Common myeloid progenitor, CD34-positive (primary cell): ENCODE data around the gene AFF3.

Experiments
- CTCF ChIA-PET: fragments of 350-600 bp; sonication (Branson Sonifier 250); formaldehyde crosslinking; loops from one replicate; lab custom pipeline; 2021; ENCODE audit warnings: antibody characterized with exemption; lab: Charles Lee
- POLR2A ChIA-PET: fragments of 350-600 bp; sonication (Branson Sonifier 250); formaldehyde crosslinking; loops from one replicate; lab custom pipeline; 2021; ENCODE audit warnings: antibody characterized with exemption; lab: Charles Lee
- DNase-seq, 3 donors: peaks; one replicate each; pipeline versions ENCODE4 v3.0.0 to v3.0.0-alpha.2; 2013
- H3K27ac ChIP-seq, 2 experiments: 1 replicate in 1 of 2; 2 replicates in 1 of 2; pipeline ENCODE4 v1.7.0; 2013; ENCODE audit warnings: inconsistent platforms in 2 of 2, low read length in 2 of 2, mild to moderate bottlenecking in 2 of 2, low read depth in 1 of 2, moderate library complexity in 1 of 2; ENCODE audit not compliant: severe bottlenecking in 2 of 2, insufficient read depth in 1 of 2, poor library complexity in 1 of 2
- H3K27me3 ChIP-seq, 5 experiments: replicated peaks in 2 of 5; 1 replicate in 3 of 5; 2 replicates in 2 of 5; pipeline versions ENCODE4 v1.6.1 to v1.7.0; 2013; ENCODE audit warnings: low read length in 4 of 5, mild to moderate bottlenecking in 2 of 5, moderate library complexity in 2 of 5, inconsistent platforms in 1 of 5; ENCODE audit not compliant: insufficient read depth in 5 of 5, control insufficient read depth in 4 of 5
- H3K36me3 ChIP-seq, 4 experiments: 1 replicate in 2 of 4; 2 replicates in 2 of 4; pipeline versions ENCODE4 v1.6.1 to v1.7.0; 2013; ENCODE audit warnings: low read length in 3 of 4, control low read depth in 1 of 4, mild to moderate bottlenecking in 1 of 4; ENCODE audit not compliant: control insufficient read depth in 4 of 4, insufficient read depth in 4 of 4
- H3K4me1 ChIP-seq, 4 experiments: 1 replicate in 3 of 4; 2 replicates in 1 of 4; pipeline versions ENCODE4 v1.6.1 to v1.7.1; 2013; ENCODE audit warnings: low read length in 3 of 4, mild to moderate bottlenecking in 3 of 4, control low read depth in 1 of 4, inconsistent platforms in 1 of 4, moderate library complexity in 1 of 4; ENCODE audit not compliant: control insufficient read depth in 4 of 4, insufficient read depth in 4 of 4; ENCODE audit errors: control extremely low read depth in 1 of 4
- H3K4me3 ChIP-seq, 7 experiments: 1 replicate in 4 of 7; 2 replicates in 3 of 7; pipeline versions ENCODE4 v1.5.1 to v1.7.0; 2013; ENCODE audit warnings: mild to moderate bottlenecking in 7 of 7, low read length in 6 of 7, moderate library complexity in 6 of 7, inconsistent platforms in 2 of 7, low read depth in 2 of 7, control low read depth in 1 of 7; ENCODE audit not compliant: insufficient read depth in 4 of 7, control insufficient read depth in 1 of 7; ENCODE audit errors: extremely low read depth in 1 of 7
- H3K9me3 ChIP-seq, 5 experiments: 1 replicate in 4 of 5; 2 replicates in 1 of 5; pipeline versions ENCODE4 v1.6.1 to v1.7.1; 2013; ENCODE audit warnings: low read length in 4 of 5, mild to moderate bottlenecking in 2 of 5, inconsistent platforms in 1 of 5, low read depth in 1 of 5, moderate library complexity in 1 of 5; ENCODE audit not compliant: control insufficient read depth in 4 of 5, insufficient read depth in 2 of 5; ENCODE audit errors: control extremely low read depth in 1 of 5
- WGBS: methylation state at CpG from one replicate; pipeline ENCODE4 v1.1.5; 2013; ENCODE audit not compliant: insufficient coverage; 5-methylcytosine and 5-hydroxymethylcytosine counted together

The AFF3 gene

GRCh38 chr2:100029460-100029859 is 112.9 kb downstream of the AFF3 start:
- H3K36me3 ChIP-seq: peaks cover 0 to 2% (median under 1%) of the 10 kb centered on the region in 4 experiments
- H3K27me3 ChIP-seq: no peaks in the 10 kb centered on the region
- no peak overlapping the region for H3K4me3 ChIP-seq
- peaks cover 0 to 2% (median 0%) of the 10 kb centered on the region in 4 experiments for H3K4me1 ChIP-seq
- peak in 1 of 3 donors; percentile 3 for DNase-seq
- WGBS: 100% methylated on average over 5 of the region's 6 CpGs
- peaks cover 0 to 8% (median 0%) of the 10 kb centered on the region in 5 experiments for H3K9me3 ChIP-seq
- POLR2A ChIA-PET: no interaction called here
- H3K27ac ChIP-seq: no peak overlapping the region
- CTCF ChIA-PET: no interaction called here

DNA sequence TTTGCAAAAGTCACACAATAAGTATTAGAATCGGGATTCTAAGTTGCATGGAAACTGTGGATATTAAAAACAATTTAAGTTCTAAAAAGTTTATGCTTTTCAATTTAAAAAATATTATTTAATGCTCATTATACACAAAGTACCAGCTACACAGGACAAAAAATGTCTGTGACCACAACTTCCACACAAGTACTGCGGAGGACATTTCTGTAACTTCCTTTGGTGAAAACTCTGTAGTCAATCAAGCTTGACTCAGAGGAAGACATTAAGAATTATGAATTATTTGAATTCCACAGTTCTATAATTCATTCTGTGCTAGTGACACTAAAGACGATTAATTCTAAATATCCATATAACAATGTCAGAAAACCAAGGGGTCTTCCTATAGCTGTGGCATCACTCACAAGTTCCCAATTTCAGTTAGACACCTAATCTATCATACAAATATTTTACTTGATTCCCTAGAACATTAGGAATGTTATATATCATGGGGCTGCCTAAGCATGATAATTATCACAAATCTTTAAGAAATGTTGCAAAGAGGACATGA is 120.5 kb downstream of the AFF3 start:
- Histone ChIP-seq H3K27me3 (no peaks in the 10 kb centered on the region), H3K36me3 (peaks cover 0 to 3% (median 0%) of the 10 kb centered on the region in 4 experiments), H3K27ac (no peak overlapping the region), H3K4me3 (no peak overlapping the region), H3K9me3 (no peaks in the 10 kb centered on the region), H3K4me1 (peaks cover 0 to 11% (median 5%) of the 10 kb centered on the region in 4 experiments)
- CTCF ChIA-PET: no interaction called here
- DNase-seq: peak; percentile 6 to 64 (median 47)
- POLR2A ChIA-PET: no interaction called here
- WGBS: no CpG with 5 or more reads among the region's 3 CpGs

GRCh38 chr2:100019499-100019898 is 122.9 kb downstream of the AFF3 start:
- Histone ChIP-seq H3K27ac (no peak overlapping the region), H3K4me1 (peaks cover 0 to 11% (median 5%) of the 10 kb centered on the region in 4 experiments), H3K27me3 (no peaks in the 10 kb centered on the region), H3K36me3 (peaks cover 0 to 15% (median 0%) of the 10 kb centered on the region in 4 experiments), H3K9me3 (no peaks in the 10 kb centered on the region), H3K4me3 (no peak overlapping the region)
- DNase-seq: no peak
- ChIA-PET CTCF (no interaction called here), POLR2A (no interaction called here)
- 100% methylated on average over 5 of the region's 6 CpGs for WGBS

- Histone ChIP-seq H3K9me3 (no peaks in the 10 kb centered on the region), H3K4me1 (peaks cover 0 to 11% (median 5%) of the 10 kb centered on the region in 4 experiments), H3K4me3 (no peak overlapping the region), H3K27me3 (no peaks in the 10 kb centered on the region), H3K36me3 (peaks cover 0 to 15% (median 0%) of the 10 kb centered on the region in 4 experiments), H3K27ac (no peak overlapping the region)
- no peak for DNase-seq
- ChIA-PET CTCF (no interaction called here), POLR2A (no interaction called here)
- WGBS: 97% methylated on average over 6 of the region's 9 CpGs
These were observed 123.8 kb downstream of the AFF3 start for GRCh38 chr2:100018341-100019193.

GRCh38 chr2:100017633-100018032 is 124.8 kb downstream of the AFF3 start:
- Histone ChIP-seq H3K4me3 (no peak overlapping the region), H3K4me1 (peaks cover 0 to 11% (median 5%) of the 10 kb centered on the region in 4 experiments), H3K27me3 (no peaks in the 10 kb centered on the region), H3K36me3 (peaks cover 0 to 15% (median 0%) of the 10 kb centered on the region in 4 experiments), H3K27ac (no peak overlapping the region), H3K9me3 (no peaks in the 10 kb centered on the region)
- POLR2A ChIA-PET: no interaction called here
- 100% methylated on average over 1 of the region's 1 CpG for WGBS
- CTCF ChIA-PET: no interaction called here
- DNase-seq: no peak

- Histone ChIP-seq H3K27ac (no peak overlapping the region), H3K9me3 (no peaks in the 10 kb centered on the region), H3K27me3 (no peaks in the 10 kb centered on the region), H3K4me1 (peaks cover 0 to 7% (median 2%) of the 10 kb centered on the region in 4 experiments), H3K36me3 (peaks cover 0 to 15% (median 0%) of the 10 kb centered on the region in 4 experiments), H3K4me3 (no peak overlapping the region)
- POLR2A ChIA-PET: no interaction called here
- WGBS: 100% methylated on average over 2 of the region's 3 CpGs
- CTCF ChIA-PET: no interaction called here
- DNase-seq: no peak
These were observed 125.6 kb downstream of the AFF3 start for GRCh38 chr2:100016756-100017155.

DNA sequence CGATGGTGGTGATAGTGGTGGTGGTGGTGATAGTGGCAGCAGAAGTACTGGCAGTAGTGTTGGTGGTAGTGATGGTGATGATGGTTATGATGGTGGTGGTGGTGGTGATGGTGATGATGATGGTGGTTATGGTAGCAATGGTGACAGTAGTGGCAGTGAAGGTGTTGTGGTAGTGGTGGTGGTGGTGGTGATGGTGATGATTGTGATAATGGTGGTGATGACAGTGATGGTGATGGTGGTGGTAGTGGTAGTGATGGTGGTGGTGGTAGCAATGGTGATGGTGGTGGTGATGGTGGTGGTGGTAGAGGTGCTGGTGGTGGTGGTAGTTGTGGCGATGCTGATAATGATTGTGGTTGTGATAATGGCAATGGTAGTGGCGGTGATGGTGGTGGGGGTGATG is 126.5 kb downstream of the AFF3 start:
- no peaks in the 10 kb centered on the region for H3K27me3 ChIP-seq
- H3K4me3 ChIP-seq: no peak overlapping the region
- no peak for DNase-seq
- CTCF ChIA-PET: no interaction called here
- H3K9me3 ChIP-seq: no peaks in the 10 kb centered on the region
- H3K27ac ChIP-seq: no peak overlapping the region
- H3K4me1 ChIP-seq: no peaks in the 10 kb centered on the region
- WGBS: 92% methylated on average over 3 of the region's 3 CpGs
- POLR2A ChIA-PET: no interaction called here
- H3K36me3 ChIP-seq: peaks cover 0 to 18% (median 0%) of the 10 kb centered on the region in 4 experiments
